ENCODE data around the gene NAALADL1. TPM values are rescaled to one million over a fixed set of nuclear protein-coding genes. Genes with fewer than 3 reads are reported as not detected.

NAALADL1 gene
- total RNA-seq, 2 donors from 2014 or later, result 2.2 to 4.5 TPM

GRCh38 chr11:65071907-65072630, 13.7 kb upstream of the NAALADL1 start:
- Histone ChIP-seq H3K27me3 (ENCODE audit: control insufficient read depth, insufficient read depth, low read length, poor library complexity, severe bottlenecking) (no peaks in the 10 kb centered on the region), H3K9ac (ENCODE audit: extremely low read depth, low read length, poor library complexity, severe bottlenecking) (no peak overlapping the region), H3K27ac (ENCODE audit: low read depth, low read length) (no peak overlapping the region), H3K4me1 (ENCODE audit: control insufficient read depth, insufficient read depth, low read length) (peaks cover 1% of the 10 kb centered on the region), H3K9me3 (ENCODE audit: control insufficient read depth, low read length) (no peaks in the 10 kb centered on the region), H3K36me3 (ENCODE audit: control insufficient read depth, insufficient read depth, low read length) (peaks cover 5% of the 10 kb centered on the region), H3K4me3 (ENCODE audit: low read length) (no peak overlapping the region)
- H3K27ac Mint-ChIP-seq, result no peak overlapping the region
- TF ChIP-seq CTCF (conservative IDR thresholded peaks at IDR 0.05), result no peak
- H3K36me3 Mint-ChIP-seq (ENCODE audit: low read depth), result peaks cover 13% of the 10 kb centered on the region
- no peak for DNase-seq
- H3K27me3 Mint-ChIP-seq (ENCODE audit: insufficient read depth), result no peaks in the 10 kb centered on the region
- peaks cover 1% of the 10 kb centered on the region for H3K4me1 Mint-ChIP-seq
- 77 to 81% methylated on average over 2 to 4 of the region's 4 CpGs for WGBS, 2 experiments (ENCODE audit: insufficient coverage in 1 of 2, insufficient read length in 1 of 2)
- H3K9me3 Mint-ChIP-seq, result no peaks in the 10 kb centered on the region
- no peak overlapping the region for H3K4me3 Mint-ChIP-seq

DNA sequence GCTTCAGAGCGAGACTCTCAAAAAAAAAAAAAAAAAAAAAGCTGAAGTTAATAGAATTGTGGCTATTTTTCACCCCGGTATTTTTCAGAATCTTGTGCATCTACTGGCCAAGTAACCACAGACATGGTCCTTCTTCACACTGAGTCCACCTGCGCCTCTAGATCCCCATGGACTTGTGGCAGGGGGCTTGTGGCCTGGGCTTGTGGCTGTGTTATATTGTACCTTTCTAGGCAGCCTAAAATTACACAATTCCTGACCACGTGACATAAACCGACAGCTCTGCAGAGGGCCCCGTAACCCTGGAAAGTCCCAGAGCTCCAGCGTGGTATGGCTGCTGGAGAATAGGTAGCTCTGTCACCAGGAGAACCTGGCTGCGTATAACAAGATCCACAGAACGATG, 10.9 kb upstream of the NAALADL1 start:
- Histone ChIP-seq H3K4me3 (ENCODE audit: low read length) (no peak overlapping the region), H3K27ac (ENCODE audit: low read depth, low read length) (no peak overlapping the region), H3K4me1 (ENCODE audit: control insufficient read depth, insufficient read depth, low read length) (peaks cover 4% of the 10 kb centered on the region), H3K36me3 (ENCODE audit: control insufficient read depth, insufficient read depth, low read length) (no peaks in the 10 kb centered on the region), H3K9ac (ENCODE audit: extremely low read depth, low read length, poor library complexity, severe bottlenecking) (no peak overlapping the region), H3K9me3 (ENCODE audit: control insufficient read depth, low read length) (no peaks in the 10 kb centered on the region), H3K27me3 (ENCODE audit: control insufficient read depth, insufficient read depth, low read length, poor library complexity, severe bottlenecking) (no peaks in the 10 kb centered on the region)
- no peak for TF ChIP-seq CTCF (conservative IDR thresholded peaks at IDR 0.05)
- H3K4me1 Mint-ChIP-seq, result peaks cover 1% of the 10 kb centered on the region
- H3K36me3 Mint-ChIP-seq (ENCODE audit: low read depth), result no peaks in the 10 kb centered on the region
- WGBS, 2 experiments (ENCODE audit: insufficient coverage in 1 of 2, insufficient read length in 1 of 2), result 85 to 91% methylated on average over 8 to 9 of the region's 9 CpGs
- DNase-seq, result no peak
- no peaks in the 10 kb centered on the region for H3K27me3 Mint-ChIP-seq (ENCODE audit: insufficient read depth)
- no peak overlapping the region for H3K4me3 Mint-ChIP-seq
- H3K9me3 Mint-ChIP-seq, result no peaks in the 10 kb centered on the region
- H3K27ac Mint-ChIP-seq, result no peak overlapping the region

GRCh38 chr11:65067446-65067845, 9.1 kb upstream of the NAALADL1 start:
- 80 to 88% methylated on average over 1 to 10 of the region's 10 CpGs for WGBS, 2 experiments (ENCODE audit: insufficient coverage in 1 of 2, insufficient read length in 1 of 2)
- no peak overlapping the region for H3K27ac Mint-ChIP-seq
- Histone ChIP-seq H3K9me3 (ENCODE audit: control insufficient read depth, low read length) (no peaks in the 10 kb centered on the region), H3K36me3 (ENCODE audit: control insufficient read depth, insufficient read depth, low read length) (no peaks in the 10 kb centered on the region), H3K4me1 (ENCODE audit: control insufficient read depth, insufficient read depth, low read length) (peaks cover 4% of the 10 kb centered on the region), H3K4me3 (ENCODE audit: low read length) (no peak overlapping the region), H3K27ac (ENCODE audit: low read depth, low read length) (no peak overlapping the region), H3K9ac (ENCODE audit: extremely low read depth, low read length, poor library complexity, severe bottlenecking) (no peak overlapping the region), H3K27me3 (ENCODE audit: control insufficient read depth, insufficient read depth, low read length, poor library complexity, severe bottlenecking) (no peaks in the 10 kb centered on the region)
- no peaks in the 10 kb centered on the region for H3K36me3 Mint-ChIP-seq (ENCODE audit: low read depth)
- H3K27me3 Mint-ChIP-seq (ENCODE audit: insufficient read depth), result no peaks in the 10 kb centered on the region
- no peak for TF ChIP-seq CTCF (conservative IDR thresholded peaks at IDR 0.05)
- peaks cover 1% of the 10 kb centered on the region for H3K4me1 Mint-ChIP-seq
- no peaks in the 10 kb centered on the region for H3K9me3 Mint-ChIP-seq
- H3K4me3 Mint-ChIP-seq, result no peak overlapping the region
- DNase-seq, result no peak

All from endodermal cell (in vitro differentiated cells).